Mesenchymal stem cell (in vitro differentiated cells and primary cell): ENCODE results near the gene ADGRG1.

Experiments
- DNase-seq: peaks from one replicate; pipeline ENCODE4 v3.0.0-alpha.2; 2013
- H2AFZ ChIP-seq: one replicate; pipeline ENCODE4 v1.6.1; 2013; ENCODE audit warnings: low read depth, mild to moderate bottlenecking, control low read depth, inconsistent platforms, low read length, moderate library complexity
- H2AK5ac ChIP-seq: 2 replicates; pipeline ENCODE4 v1.6.1; 2013; ENCODE audit warnings: low read length, moderate library complexity, mild to moderate bottlenecking, inconsistent platforms; ENCODE audit not compliant: severe bottlenecking
- H2BK120ac ChIP-seq: one replicate; pipeline ENCODE4 v1.6.1; 2013; ENCODE audit warnings: low read depth, mild to moderate bottlenecking, inconsistent platforms, low read length, moderate library complexity
- H2BK12ac ChIP-seq, 2 experiments: one replicate each; pipeline ENCODE4 v1.6.1; 2013; ENCODE audit warnings: inconsistent platforms in 2 of 2, low read length in 2 of 2, mild to moderate bottlenecking in 2 of 2, moderate library complexity in 2 of 2, control low read depth in 1 of 2
- H2BK15ac ChIP-seq: one replicate; pipeline ENCODE4 v1.6.1; 2013; ENCODE audit warnings: mild to moderate bottlenecking, low read depth, inconsistent platforms; ENCODE audit not compliant: poor library complexity, severe bottlenecking
- H2BK5ac ChIP-seq: 2 replicates; pipeline ENCODE4 v1.6.1; 2013; ENCODE audit warnings: low read depth, mild to moderate bottlenecking, low read length, control low read depth, inconsistent platforms; ENCODE audit not compliant: poor library complexity, severe bottlenecking
- H3K14ac ChIP-seq, 2 experiments: one replicate each; pipeline ENCODE4 v1.6.1; 2013; ENCODE audit warnings: inconsistent platforms in 2 of 2, low read length in 2 of 2, control low read depth in 1 of 2, mild to moderate bottlenecking in 1 of 2, moderate library complexity in 1 of 2
- H3K18ac ChIP-seq, 2 experiments: one replicate each; pipeline ENCODE4 v1.6.1; 2013; ENCODE audit warnings: inconsistent platforms in 2 of 2, low read length in 2 of 2, control low read depth in 1 of 2, low read depth in 1 of 2, mild to moderate bottlenecking in 1 of 2
- H3K23ac ChIP-seq, 2 experiments: one replicate each; pipeline ENCODE4 v1.6.1; 2013; ENCODE audit warnings: inconsistent platforms in 2 of 2, low read length in 2 of 2, mild to moderate bottlenecking in 2 of 2, moderate library complexity in 2 of 2, control low read depth in 1 of 2
- H3K27ac ChIP-seq: 2 replicates; pipeline ENCODE4 v1.5.1; 2013; ENCODE audit warnings: mild to moderate bottlenecking, moderate library complexity, low read length, control low read depth, inconsistent platforms; ENCODE audit not compliant: poor library complexity, severe bottlenecking
- H3K27me3 ChIP-seq, 2 experiments: 2 replicates each; pipeline versions ENCODE4 v1.6.1 to v1.7.0; 2013; ENCODE audit warnings: low read length in 2 of 2, mild to moderate bottlenecking in 2 of 2, moderate library complexity in 2 of 2, control low read depth in 1 of 2, inconsistent platforms in 1 of 2; ENCODE audit not compliant: control insufficient read depth in 1 of 2, insufficient read depth in 1 of 2
- H3K36me3 ChIP-seq, 2 experiments: 2 replicates each; pipeline versions ENCODE4 v1.6.1 to v1.7.0; 2013; ENCODE audit warnings: low read length in 2 of 2, control low read depth in 1 of 2, inconsistent platforms in 1 of 2, low read depth in 1 of 2, mild to moderate bottlenecking in 1 of 2; ENCODE audit not compliant: insufficient read depth in 2 of 2, control insufficient read depth in 1 of 2
- H3K4ac ChIP-seq, 2 experiments: one replicate each; pipeline ENCODE4 v1.6.1; 2013; ENCODE audit warnings: inconsistent platforms in 2 of 2, low read length in 2 of 2, mild to moderate bottlenecking in 2 of 2, moderate library complexity in 2 of 2, control low read depth in 1 of 2, low read depth in 1 of 2
- H3K4me1 ChIP-seq: 2 replicates; pipeline ENCODE4 v1.6.1; 2013; ENCODE audit warnings: low read depth, low read length, control low read depth; ENCODE audit not compliant: control insufficient read depth, insufficient read depth
- H3K4me2 ChIP-seq: 2 replicates; pipeline ENCODE4 v1.6.1; 2013; ENCODE audit warnings: low read length, mild to moderate bottlenecking, inconsistent platforms; ENCODE audit not compliant: poor library complexity, severe bottlenecking
- H3K4me3 ChIP-seq, 2 experiments: 2 replicates each; pipeline versions ENCODE4 v1.5.1 to v1.7.0; 2013; ENCODE audit warnings: low read length in 2 of 2, mild to moderate bottlenecking in 2 of 2, control low read depth in 1 of 2, low read depth in 1 of 2; ENCODE audit not compliant: insufficient read depth in 1 of 2
- H3K79me1 ChIP-seq: replicated peaks from 2 replicates; pipeline ENCODE4 v1.6.1; 2013; ENCODE audit warnings: mild to moderate bottlenecking, control low read depth, low read length, inconsistent platforms; ENCODE audit not compliant: poor library complexity, severe bottlenecking
- H3K9ac ChIP-seq: 2 replicates; pipeline ENCODE4 v1.7.0; 2013; ENCODE audit warnings: mild to moderate bottlenecking, low read length, moderate library complexity
- H3K9me3 ChIP-seq: 2 replicates; pipeline ENCODE4 v1.7.0; 2013; ENCODE audit warnings: mild to moderate bottlenecking, low read length; ENCODE audit not compliant: control insufficient read depth
- H4K8ac ChIP-seq: one replicate; pipeline ENCODE4 v1.6.1; 2013; ENCODE audit warnings: inconsistent platforms, mild to moderate bottlenecking, low read length, moderate library complexity
- H4K91ac ChIP-seq: one replicate; pipeline ENCODE4 v1.6.1; 2013; ENCODE audit warnings: mild to moderate bottlenecking, low read length, inconsistent platforms
- WGBS: methylation state at CpG from one replicate; pipeline ENCODE4 v1.1.7; 2013; ENCODE audit warnings: mixed read lengths; 5-methylcytosine and 5-hydroxymethylcytosine counted together

The ADGRG1 gene

GRCh38 chr16:57672824-57673223, 44.4 kb downstream of the ADGRG1 start:
- Histone ChIP-seq H3K4ac (no peak overlapping the region), H3K9ac (no peak overlapping the region), H3K14ac (no peak overlapping the region), H3K79me1 (no peaks in the 10 kb centered on the region), H3K27me3 (peaks cover 20 to 51% of the 10 kb centered on the region in 2 experiments), H3K23ac (no peak overlapping the region), H3K4me1 (peaks cover 4% of the 10 kb centered on the region), H2BK15ac (no peak overlapping the region), H3K4me3 (no peak overlapping the region), H3K4me2 (no peak overlapping the region), H3K9me3 (no peaks in the 10 kb centered on the region), H3K36me3 (no peaks in the 10 kb centered on the region), H2AFZ (no peak overlapping the region), H2BK5ac (no peak overlapping the region), H2AK5ac (no peak overlapping the region), H4K91ac (no peak overlapping the region), H2BK12ac (no peak overlapping the region), H2BK120ac (no peak overlapping the region), H3K18ac (no peak overlapping the region), H3K27ac (no peak overlapping the region), H4K8ac (no peak overlapping the region)
- WGBS: 76% methylated on average over 1 of the region's 2 CpGs
- DNase-seq: no peak

GRCh38 chr16:57675741-57676551, 47.5 kb downstream of the ADGRG1 start:
- Histone ChIP-seq H2AK5ac (no peak overlapping the region), H3K4ac (no peak overlapping the region), H3K27me3 (peaks cover 23 to 59% of the 10 kb centered on the region in 2 experiments), H3K14ac (no peak overlapping the region), H2AFZ (no peak overlapping the region), H3K4me3 (no peak overlapping the region), H3K23ac (no peak overlapping the region), H3K36me3 (no peaks in the 10 kb centered on the region), H2BK5ac (no peak overlapping the region), H4K8ac (no peak overlapping the region), H3K4me2 (no peak overlapping the region), H3K79me1 (no peaks in the 10 kb centered on the region), H3K4me1 (peaks cover 3% of the 10 kb centered on the region), H2BK12ac (no peak overlapping the region), H3K9me3 (no peaks in the 10 kb centered on the region), H4K91ac (no peak overlapping the region), H2BK15ac (no peak overlapping the region), H3K18ac (no peak overlapping the region), H3K9ac (peak overlapping the region; percentile 15), H3K27ac (no peak overlapping the region), H2BK120ac (no peak overlapping the region)
- WGBS: 26% methylated on average over 9 of the region's 12 CpGs
- no peak for DNase-seq

- H2AK5ac ChIP-seq: no peak overlapping the region
- peaks cover 3% of the 10 kb centered on the region for H3K4me1 ChIP-seq
- no peak overlapping the region for H4K8ac ChIP-seq
- no peak overlapping the region for H2BK15ac ChIP-seq
- H3K4me3 ChIP-seq: no peak overlapping the region
- 95% methylated on average over 3 of the region's 4 CpGs for WGBS
- H3K79me1 ChIP-seq: no peaks in the 10 kb centered on the region
- H3K9me3 ChIP-seq: no peaks in the 10 kb centered on the region
- peak overlapping the region; percentile 15 for H3K9ac ChIP-seq
- H2BK12ac ChIP-seq: no peak overlapping the region
- DNase-seq: no peak
- peaks cover 23 to 59% of the 10 kb centered on the region in 2 experiments for H3K27me3 ChIP-seq
- no peak overlapping the region for H3K14ac ChIP-seq
- H3K18ac ChIP-seq: no peak overlapping the region
- no peak overlapping the region for H2BK120ac ChIP-seq
- no peaks in the 10 kb centered on the region for H3K36me3 ChIP-seq
- no peak overlapping the region for H2BK5ac ChIP-seq
- no peak overlapping the region for H3K27ac ChIP-seq
- H2AFZ ChIP-seq: no peak overlapping the region
- H3K23ac ChIP-seq: no peak overlapping the region
- H4K91ac ChIP-seq: no peak overlapping the region
- no peak overlapping the region for H3K4ac ChIP-seq
- H3K4me2 ChIP-seq: no peak overlapping the region
These were observed 48.2 kb downstream of the ADGRG1 start for GRCh38 chr16:57676553-57677085.

GRCh38 chr16:57677622-57678369, 49.4 kb downstream of the ADGRG1 start:
- H3K18ac ChIP-seq: no peak overlapping the region
- H3K4ac ChIP-seq: no peak overlapping the region
- H3K27me3 ChIP-seq: peaks cover 20 to 57% of the 10 kb centered on the region in 2 experiments
- DNase-seq: peak; percentile 8
- no peak overlapping the region for H4K91ac ChIP-seq
- WGBS: 64% methylated on average over 13 of the region's 14 CpGs
- no peak overlapping the region for H4K8ac ChIP-seq
- H3K14ac ChIP-seq: no peak overlapping the region
- no peak overlapping the region for H3K23ac ChIP-seq
- no peak overlapping the region for H3K27ac ChIP-seq
- no peaks in the 10 kb centered on the region for H3K9me3 ChIP-seq
- no peak overlapping the region for H2BK120ac ChIP-seq
- no peaks in the 10 kb centered on the region for H3K79me1 ChIP-seq
- H3K9ac ChIP-seq: no peak overlapping the region
- H3K36me3 ChIP-seq: no peaks in the 10 kb centered on the region
- H2AFZ ChIP-seq: no peak overlapping the region
- no peak overlapping the region for H2AK5ac ChIP-seq
- H3K4me2 ChIP-seq: no peak overlapping the region
- H2BK5ac ChIP-seq: no peak overlapping the region
- H2BK12ac ChIP-seq: no peak overlapping the region
- no peak overlapping the region for H2BK15ac ChIP-seq
- H3K4me3 ChIP-seq: no peak overlapping the region
- peaks cover 3% of the 10 kb centered on the region for H3K4me1 ChIP-seq
